SK-MEL-5 (cell line): ENCODE results near the gene CNTN2. TPM values are rescaled to one million over a fixed set of nuclear protein-coding genes. Genes with fewer than 3 reads are reported as not detected.

ENCODE experiments used
- DNase-seq: peaks from one replicate; pipeline ENCODE4 v3.0.0-alpha.2; 2016; ENCODE audit warnings: low read depth, low spot score
- in situ Hi-C: cut with HindIII; loops from 2 replicates; pipeline ENCODE4 v1.10.0; 2016; ENCODE audit warnings: low sequenced_read_pairs, high pct_unique_total_duplicates, low pct_unique_long_range_greater_than_20kb
- polyA plus RNA-seq, 2 experiments: library from polyadenylated mRNA; depleted of rRNA; stranded (reverse); fragments of >200 nt; gene quantifications; 2 replicates each; pipeline ENCODE4 v1.2.3, GENCODE V29; 2015
- total RNA-seq: library from RNA; depleted of rRNA; stranded (reverse); fragments of >200 nt; shearing (Covaris generic); gene quantifications from 2 replicates; pipeline ENCODE4 v1.2.3, GENCODE V29; 2014; rRNA removed

The CNTN2 gene
- not detected in 2 replicates for total RNA-seq
- not detected in 2 replicates for polyA plus RNA-seq (2015; cell fraction: cytosol; rRNA removed)
- polyA plus RNA-seq (2015; cell fraction: nucleus; rRNA removed): not detected in 2 replicates

GRCh38 chr1:205042911-205043806 is at the start of gene CNTN2:
Gene CNTN2 (plus strand): TSS chr1:205043212. CDS start chr1:205053186, 9,974 bp downstream.
- in situ Hi-C loops: no loop called here
- DNase-seq: no peak

- DNase-seq: no peak
- in situ Hi-C loops: no loop called here
Measured at GRCh38 chr1:204994086-204994862, 48.7 kb upstream of the CNTN2 start.

GRCh38 chr1:204996981-204997380 is 46.0 kb upstream of the CNTN2 start:
- in situ Hi-C loops: no loop called here
- no peak for DNase-seq

GRCh38 chr1:204997591-204998355 is 45.2 kb upstream of the CNTN2 start:
- in situ Hi-C loops: no loop called here
- DNase-seq: no peak

- DNase-seq: no peak
- in situ Hi-C loops: no loop called here
Measured at GRCh38 chr1:205001162-205001561, 41.9 kb upstream of the CNTN2 start.

GRCh38 chr1:205002705-205003104 is 40.3 kb upstream of the CNTN2 start:
- in situ Hi-C loops: no loop called here
- no peak for DNase-seq

- in situ Hi-C loops: no loop called here
- DNase-seq: no peak
Measured at GRCh38 chr1:205003358-205004131, 39.5 kb upstream of the CNTN2 start.

GRCh38 chr1:205004351-205004750 is 38.7 kb upstream of the CNTN2 start:
- in situ Hi-C loops: no loop called here
- DNase-seq: no peak

GRCh38 chr1:205008896-205009295 is 34.1 kb upstream of the CNTN2 start:
- in situ Hi-C loops: no loop called here
- no peak for DNase-seq

- no peak for DNase-seq
- in situ Hi-C loops: no loop called here
Measured at GRCh38 chr1:205009670-205010069, 33.3 kb upstream of the CNTN2 start.

GRCh38 chr1:205012391-205013140 is 30.4 kb upstream of the CNTN2 start:
- no peak for DNase-seq
- in situ Hi-C loops: no loop called here

GRCh38 chr1:205013683-205014367 is 29.2 kb upstream of the CNTN2 start:
- in situ Hi-C loops: no loop called here
- DNase-seq: no peak

GRCh38 chr1:205014783-205015182 is 28.2 kb upstream of the CNTN2 start:
- in situ Hi-C loops: no loop called here

GRCh38 chr1:205015241-205015640 is 27.8 kb upstream of the CNTN2 start:
- no peak for DNase-seq
- in situ Hi-C loops: no loop called here

More at GRCh38 chr1:205014783-205015182, 28.2 kb upstream of the CNTN2 start:
- no peak for DNase-seq

GRCh38 chr1:205016075-205016474 is 26.9 kb upstream of the CNTN2 start:
- in situ Hi-C loops: no loop called here
- DNase-seq: no peak

GRCh38 chr1:205016584-205016983 is 26.4 kb upstream of the CNTN2 start:
- no peak for DNase-seq
- in situ Hi-C loops: no loop called here
